ENCODE measurements around the gene SKA1. TPM values are rescaled to one million over a fixed set of nuclear protein-coding genes. Genes with fewer than 3 reads are reported as not detected.
A peak's percentile ranks its signal among the peaks of the same experiment; 100 is the strongest.

The SKA1 gene
- total RNA-seq, 1 experiment from 2014 or later: 20.6 TPM

DNA sequence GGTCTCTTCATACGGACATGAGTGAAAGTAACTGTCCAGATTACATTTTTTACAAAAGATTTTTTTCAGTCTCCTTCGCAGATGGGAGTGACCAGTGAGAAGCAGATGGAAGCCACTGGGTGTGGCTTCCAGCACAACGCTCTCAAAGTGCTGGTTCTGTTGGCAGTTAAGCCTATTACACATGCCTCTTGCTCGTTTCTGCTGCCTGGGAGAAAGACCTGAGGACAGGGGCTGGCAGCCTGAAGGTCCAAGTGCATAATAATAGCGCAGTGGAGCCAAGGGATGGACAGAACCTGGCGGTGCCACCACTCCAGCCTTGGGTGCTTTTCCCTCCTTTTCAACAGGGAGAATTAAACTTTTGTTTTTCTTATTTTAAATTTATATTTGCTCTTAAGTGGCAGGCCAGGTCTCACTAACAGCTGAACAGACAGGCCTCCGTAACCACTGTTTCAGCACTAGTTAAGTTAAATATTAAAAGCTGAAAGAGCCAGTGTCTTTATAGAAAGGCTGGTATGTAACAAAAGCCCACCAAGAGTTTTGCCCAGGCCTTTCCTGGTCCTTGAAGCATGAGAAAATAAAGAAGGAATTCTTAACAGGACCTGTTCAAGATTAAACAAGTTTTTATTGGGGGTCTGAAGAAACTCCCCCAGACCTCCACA lies 1.2 kb upstream of the SKA1 start:
- TF ChIP-seq, protein P1, sequence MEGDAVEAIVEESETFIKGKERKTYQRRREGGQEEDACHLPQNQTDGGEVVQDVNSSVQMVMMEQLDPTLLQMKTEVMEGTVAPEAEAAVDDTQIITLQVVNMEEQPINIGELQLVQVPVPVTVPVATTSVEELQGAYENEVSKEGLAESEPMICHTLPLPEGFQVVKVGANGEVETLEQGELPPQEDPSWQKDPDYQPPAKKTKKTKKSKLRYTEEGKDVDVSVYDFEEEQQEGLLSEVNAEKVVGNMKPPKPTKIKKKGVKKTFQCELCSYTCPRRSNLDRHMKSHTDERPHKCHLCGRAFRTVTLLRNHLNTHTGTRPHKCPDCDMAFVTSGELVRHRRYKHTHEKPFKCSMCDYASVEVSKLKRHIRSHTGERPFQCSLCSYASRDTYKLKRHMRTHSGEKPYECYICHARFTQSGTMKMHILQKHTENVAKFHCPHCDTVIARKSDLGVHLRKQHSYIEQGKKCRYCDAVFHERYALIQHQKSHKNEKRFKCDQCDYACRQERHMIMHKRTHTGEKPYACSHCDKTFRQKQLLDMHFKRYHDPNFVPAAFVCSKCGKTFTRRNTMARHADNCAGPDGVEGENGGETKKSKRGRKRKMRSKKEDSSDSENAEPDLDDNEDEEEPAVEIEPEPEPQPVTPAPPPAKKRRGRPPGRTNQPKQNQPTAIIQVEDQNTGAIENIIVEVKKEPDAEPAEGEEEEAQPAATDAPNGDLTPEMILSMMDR (conservative IDR thresholded peaks at IDR 0.05): no peak
- Histone ChIP-seq H3K27ac (ENCODE audit: insufficient read length, low read depth, low read length) (no peak overlapping the region), H3K14ac (ENCODE audit: insufficient read depth, low read length) (no peak overlapping the region), H2BK5ac (ENCODE audit: insufficient read length, low read length) (no peak overlapping the region), H2BK15ac (ENCODE audit: low read depth, low read length) (no peak overlapping the region), H4K5ac (ENCODE audit: insufficient read length, low read depth, low read length) (no peak overlapping the region), H3K18ac (ENCODE audit: insufficient read length, low read depth, low read length) (no peak overlapping the region), H3K4ac (ENCODE audit: low read depth, low read length) (no peak overlapping the region), H3K23me2 (ENCODE audit: insufficient read length, low read depth, low read length, poor library complexity, severe bottlenecking) (peaks cover 4% of the 10 kb centered on the region), H2BK20ac (ENCODE audit: low read depth, low read length, poor library complexity, severe bottlenecking) (no peak overlapping the region), H2AK5ac (ENCODE audit: insufficient read length, low read length) (no peak overlapping the region), H3K27me3 (ENCODE audit: insufficient read depth, low read length) (no peaks in the 10 kb centered on the region), H3K23ac (ENCODE audit: insufficient read length, low read depth, low read length) (no peak overlapping the region), H3K56ac (ENCODE audit: insufficient read length, low read depth, low read length) (no peak overlapping the region), H4K20me1 (ENCODE audit: control insufficient read depth, insufficient read depth, insufficient read length) (no peaks in the 10 kb centered on the region), H4K8ac (replicated peaks; ENCODE audit: insufficient read length, low read depth, low read length) (no peak overlapping the region), H2BK120ac (ENCODE audit: low read depth, low read length, poor library complexity, severe bottlenecking) (peak overlapping the region; percentile 19), H3T11ph (ENCODE audit: low read length) (no peak overlapping the region), H2AFZ (ENCODE audit: low read length) (no peak overlapping the region), H3K9me3 (ENCODE audit: control insufficient read depth, low read depth, low read length) (no peaks in the 10 kb centered on the region), H2BK12ac (ENCODE audit: insufficient read length, low read depth, low read length) (no peak overlapping the region), H3K4me1 (ENCODE audit: insufficient read depth, low read length) (no peaks in the 10 kb centered on the region), H3K9ac (ENCODE audit: extremely low read depth, insufficient read length, low read length) (no peak overlapping the region), H3K79me1 (ENCODE audit: insufficient read depth, low read depth, low read length, poor library complexity, severe bottlenecking) (no peaks in the 10 kb centered on the region), H3K4me2 (ENCODE audit: insufficient read depth, insufficient read length, low read length) (no peak overlapping the region), H4K91ac (ENCODE audit: insufficient read length, low read depth, low read length) (no peak overlapping the region), H3K79me2 (ENCODE audit: insufficient read depth, low read length) (no peaks in the 10 kb centered on the region)
- Mint-ChIP-seq H3K9me3 (peaks cover 21 to 26% of the 10 kb centered on the region in 2 experiments), H3K4me3 (peak overlapping the region in 1 of 2 experiments; percentile 87; a peak in 1 of 5 replicates), H3K36me3 (ENCODE audit: insufficient read depth in 1 of 3, low read depth in 3 of 3) (peaks cover 5 to 25% (median 7%) of the 10 kb centered on the region in 3 experiments), H3K27ac (no peak overlapping the region; a peak in 1 of 7 replicates), H3K27me3 (ENCODE audit: low read depth) (peaks cover 2% of the 10 kb centered on the region; the same call in 1 of the 2 replicates), H3K4me1 (peaks cover 20% of the 10 kb centered on the region in 2 experiments)
- WGBS (ENCODE audit: extremely low coverage, insufficient read length, low lambda C conversion rate): no CpG with 5 or more reads among the region's 7 CpGs
- no peak for DNase-seq
